Measurements from ENCODE around the gene BLVRA. TPM values are rescaled to one million over a fixed set of nuclear protein-coding genes. Genes with fewer than 3 reads are reported as not detected.

BLVRA gene
- polyA plus RNA-seq, 1 experiment = 33.9 TPM

- ChIA-PET POLR2A (interaction anchor here (0.7 kb wide), 1 partner anchor 487 kb away, joined by 8 read pairs; no protein-coding TSS in a partner anchor), CTCF (interaction anchor here (1.2 to 2.1 kb wide), 5 partner anchors 102 to 153 kb away, joined by 3 to 7 read pairs (median 5); partner anchors contain the start of gene STK17A)
- Histone ChIP-seq H3K4me3 (ENCODE audit: low read depth, low read length) (no peak overlapping the region), H3K27me3 (ENCODE audit: control insufficient read depth, insufficient read depth, low read length) (peaks cover 4% of the 10 kb centered on the region; the same call in 1 of the 2 replicates), H3K36me3 (ENCODE audit: control insufficient read depth, insufficient read depth, low read length) (no peaks in the 10 kb centered on the region)
- no peak for TF ChIP-seq CTCF (IDR thresholded peaks at IDR 0.05; ENCODE audit: insufficient read depth, low read depth, low read length)
- no peak for DNase-seq (ENCODE audit: low read depth)
These were observed 22.5 kb upstream of the BLVRA start for GRCh38 chr7:43735802-43736603.

- H3K27me3 ChIP-seq (ENCODE audit: control insufficient read depth, insufficient read depth, low read length) = peaks cover 4% of the 10 kb centered on the region; the same call in 1 of the 2 replicates
- ChIA-PET POLR2A (no interaction called here), CTCF (interaction anchor here (1.3 to 1.7 kb wide), 3 partner anchors 100 to 155 kb away, joined by 4 to 7 read pairs (median 5); partner anchors contain the start of gene STK17A)
- no peak overlapping the region for H3K4me3 ChIP-seq (ENCODE audit: low read depth, low read length)
- no peaks in the 10 kb centered on the region for H3K36me3 ChIP-seq (ENCODE audit: control insufficient read depth, insufficient read depth, low read length)
- TF ChIP-seq CTCF (IDR thresholded peaks at IDR 0.05; ENCODE audit: insufficient read depth, low read depth, low read length) = no peak
- no peak for DNase-seq (ENCODE audit: low read depth)
These were observed 20.9 kb upstream of the BLVRA start for GRCh38 chr7:43737467-43738127.

GRCh38 chr7:43742692-43743091 lies 15.8 kb upstream of the BLVRA start:
- POLR2A ChIA-PET = no interaction called here
- no peak for DNase-seq (ENCODE audit: low read depth)
- CTCF ChIA-PET = interaction anchor here (0.7 kb wide), 1 partner anchor 96 kb away, joined by 3 read pairs; no protein-coding TSS in a partner anchor
- peaks cover 10% of the 10 kb centered on the region for H3K27me3 ChIP-seq (ENCODE audit: control insufficient read depth, insufficient read depth, low read length)
- no peak for TF ChIP-seq CTCF (IDR thresholded peaks at IDR 0.05; ENCODE audit: insufficient read depth, low read depth, low read length)
- H3K4me3 ChIP-seq (ENCODE audit: low read depth, low read length) = no peak overlapping the region
- no peaks in the 10 kb centered on the region for H3K36me3 ChIP-seq (ENCODE audit: control insufficient read depth, insufficient read depth, low read length)

- ChIA-PET POLR2A (interaction anchor here (0.5 kb wide), 1 partner anchor 1465 kb away, joined by 3 read pairs; no protein-coding TSS in a partner anchor), CTCF (no interaction called here)
- no peaks in the 10 kb centered on the region for H3K36me3 ChIP-seq (ENCODE audit: control insufficient read depth, insufficient read depth, low read length)
- TF ChIP-seq CTCF (IDR thresholded peaks at IDR 0.05; ENCODE audit: insufficient read depth, low read depth, low read length) = no peak
- peaks cover 6% of the 10 kb centered on the region for H3K27me3 ChIP-seq (ENCODE audit: control insufficient read depth, insufficient read depth, low read length)
- no peak overlapping the region for H3K4me3 ChIP-seq (ENCODE audit: low read depth, low read length)
- DNase-seq (ENCODE audit: low read depth) = no peak
These were observed 11.0 kb upstream of the BLVRA start for GRCh38 chr7:43747328-43748105.
